ENCODE measurements around the gene EXD2. TPM values are rescaled to one million over a fixed set of nuclear protein-coding genes. Genes with fewer than 3 reads are reported as not detected.

EXD2 gene, protein sequence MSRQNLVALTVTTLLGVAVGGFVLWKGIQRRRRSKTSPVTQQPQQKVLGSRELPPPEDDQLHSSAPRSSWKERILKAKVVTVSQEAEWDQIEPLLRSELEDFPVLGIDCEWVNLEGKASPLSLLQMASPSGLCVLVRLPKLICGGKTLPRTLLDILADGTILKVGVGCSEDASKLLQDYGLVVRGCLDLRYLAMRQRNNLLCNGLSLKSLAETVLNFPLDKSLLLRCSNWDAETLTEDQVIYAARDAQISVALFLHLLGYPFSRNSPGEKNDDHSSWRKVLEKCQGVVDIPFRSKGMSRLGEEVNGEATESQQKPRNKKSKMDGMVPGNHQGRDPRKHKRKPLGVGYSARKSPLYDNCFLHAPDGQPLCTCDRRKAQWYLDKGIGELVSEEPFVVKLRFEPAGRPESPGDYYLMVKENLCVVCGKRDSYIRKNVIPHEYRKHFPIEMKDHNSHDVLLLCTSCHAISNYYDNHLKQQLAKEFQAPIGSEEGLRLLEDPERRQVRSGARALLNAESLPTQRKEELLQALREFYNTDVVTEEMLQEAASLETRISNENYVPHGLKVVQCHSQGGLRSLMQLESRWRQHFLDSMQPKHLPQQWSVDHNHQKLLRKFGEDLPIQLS
- total RNA-seq (10 to 100 TPM in 3 of 5 experiments, 1 to 10 TPM in 2; 4.8 to 17.2 (median 10.6) TPM), polyA plus RNA-seq (10 to 100 TPM in 1 of 2 donors, 1 to 10 TPM in 1; 3.7 to 13.3 TPM), total RNA-seq (16.6 reads per million, percentile 46 among the genes with 10 or more reads in this experiment)

DNA sequence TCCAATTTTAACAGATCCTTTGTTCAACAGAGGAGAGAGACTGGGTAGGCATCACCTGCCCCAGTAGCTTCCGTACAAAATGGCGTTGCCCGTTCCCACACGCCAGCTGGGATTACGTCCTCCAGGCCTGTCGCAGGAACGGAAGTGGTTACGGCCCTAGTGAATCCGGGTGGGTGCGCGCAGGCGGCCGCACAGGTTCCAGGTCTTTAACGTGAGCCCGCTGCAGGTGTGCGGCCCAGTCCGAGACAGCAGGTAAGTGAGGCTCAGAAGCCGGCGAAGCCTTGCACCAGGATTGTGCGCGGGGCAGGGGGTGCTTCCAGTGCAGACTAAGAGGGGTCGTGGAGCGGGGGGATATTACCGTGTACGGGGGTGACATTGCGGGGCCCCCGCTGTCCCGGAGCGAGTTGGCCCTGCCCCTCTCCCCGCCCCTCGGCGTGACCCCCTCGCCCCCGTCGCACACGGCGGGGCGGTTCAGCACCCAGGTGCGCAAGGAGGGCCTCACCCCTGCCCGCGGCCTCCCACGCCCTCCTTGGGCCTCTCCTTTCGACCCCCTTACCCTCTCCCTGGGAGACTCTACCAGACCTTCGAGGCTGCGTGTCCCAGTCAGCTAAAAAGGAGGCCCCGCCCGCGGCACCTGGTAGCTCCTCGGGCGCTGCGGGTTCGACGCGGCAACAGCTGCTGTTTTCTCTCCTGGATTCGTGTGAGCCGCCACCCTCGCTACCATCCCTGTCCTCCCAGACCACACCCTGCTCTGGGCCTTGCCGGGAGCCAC lies at the start of gene EXD2:
Gene EXD2 (plus strand): TSS at position 159 of the 772 bp plus-strand sequence. CDS start 17,973 bp downstream, outside the sequence.
- Histone ChIP-seq H3K27me3 (ENCODE audit: control insufficient read depth in 2 of 2, insufficient read depth in 2 of 2, low read length in 2 of 2) (no peaks in the 10 kb centered on the region), H3K36me3 (ENCODE audit: control insufficient read depth in 2 of 3, insufficient read depth in 3 of 3, low read length in 3 of 3) (no peaks in the 10 kb centered on the region), H3K4me1 (ENCODE audit: control insufficient read depth in 2 of 2, insufficient read depth in 2 of 2, low read length in 2 of 2) (peaks cover 0 to 6% of the 10 kb centered on the region in 2 donors), H3K9me3 (ENCODE audit: control insufficient read depth in 2 of 3, low read length in 3 of 3) (no peaks in the 10 kb centered on the region), H3K27ac (ENCODE audit: low read depth, low read length) (peak within 1 kb of the TSS; percentile 70), H3K4me3 (ENCODE audit: low read length) (peak within 1 kb of the TSS; percentile 71)
- Mint-ChIP-seq H3K4me3 (peak within 1 kb of the TSS; percentile 91 to 97 (median 94)), H3K27me3 (peaks cover 0 to 14% (median 0%) of the 10 kb centered on the region in 5 donors), H3K36me3 (peaks cover 0 to 3% (median 0%) of the 10 kb centered on the region in 5 donors), H3K4me1 (peaks cover 16 to 44% (median 38%) of the 10 kb centered on the region in 7 donors), H3K9me3 (no peaks in the 10 kb centered on the region), H3K27ac (peak within 1 kb of the TSS; percentile 80 to 96 (median 92))
- ATAC-seq = peak; percentile 81
- ChIA-PET CTCF (interaction anchor here (1.1 to 1.3 kb wide), 4 partner anchors 38 to 62 kb away, joined by 3 to 5 read pairs (median 4); partner anchors contain the start of gene DCAF5), POLR2A (interaction anchor here (0.7 to 3.8 kb wide), 6 partner anchors 8 to 1375 kb away, joined by 3 to 37 read pairs (median 4); partner anchors contain the start of genes DCAF5, ERH and SLC39A9)
- peak; percentile 27 to 68 (median 61) for DNase-seq
- intact Hi-C loops (cut with micrococcal nuclease) = loop anchor here (1.0 to 5.0 kb wide), 7 partner anchors 38 to 1374 kb away; partner anchors contain the start of genes DCAF5 (in 2 of the 2), ERH (in 2 of the 2), SLC39A9 (in 2 of the 2) and RAD51B (in 1 of the 2)

DNA sequence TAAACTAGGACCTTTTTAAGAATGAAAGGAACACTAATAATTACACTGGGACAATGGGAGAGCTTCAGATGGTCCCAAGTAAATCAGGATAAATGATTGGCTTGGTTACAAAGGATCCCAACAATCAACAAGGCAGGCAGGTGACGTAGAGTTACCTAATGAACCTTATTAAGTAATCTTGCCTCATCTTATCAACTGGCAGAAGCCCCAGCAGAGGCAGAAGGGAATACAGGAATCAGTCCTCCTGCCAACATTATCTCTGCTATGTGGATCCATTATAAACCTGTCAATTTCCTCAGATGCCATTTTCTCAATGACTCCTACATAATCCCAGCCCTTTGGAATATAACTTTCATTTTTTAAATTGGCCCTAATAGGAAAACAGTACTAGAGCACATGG lies 49.7 kb upstream of the EXD2 start:
- H3K9me3 Mint-ChIP-seq = no peaks in the 10 kb centered on the region
- DNase-seq (no peak), ATAC-seq (no peak)
- Histone ChIP-seq H3K27me3 (ENCODE audit: control insufficient read depth in 2 of 2, insufficient read depth in 2 of 2, low read length in 2 of 2) (no peaks in the 10 kb centered on the region), H3K9me3 (ENCODE audit: control insufficient read depth in 2 of 3, low read length in 3 of 3) (no peaks in the 10 kb centered on the region), H3K36me3 (ENCODE audit: control insufficient read depth in 2 of 3, insufficient read depth in 3 of 3, low read length in 3 of 3) (peaks cover 0 to 8% (median 0%) of the 10 kb centered on the region in 3 experiments), H3K4me1 (ENCODE audit: control insufficient read depth in 2 of 2, insufficient read depth in 2 of 2, low read length in 2 of 2) (peaks cover 4% of the 10 kb centered on the region in 2 donors), H3K27ac (ENCODE audit: low read depth, low read length) (no peak overlapping the region), H3K4me3 (ENCODE audit: low read length) (no peak overlapping the region)
- peaks cover 16 to 77% (median 68%) of the 10 kb centered on the region in 7 donors for H3K4me1 Mint-ChIP-seq
- intact Hi-C loops (cut with micrococcal nuclease) = no loop called here
- CTCF ChIA-PET = no interaction called here
- H3K27ac Mint-ChIP-seq = peak overlapping the region in 2 of 9 donors; percentile 51 to 55
- no peak overlapping the region for H3K4me3 Mint-ChIP-seq
- peaks cover 0 to 11% (median 3%) of the 10 kb centered on the region in 5 donors for H3K36me3 Mint-ChIP-seq
- H3K27me3 Mint-ChIP-seq = no peaks in the 10 kb centered on the region
- POLR2A ChIA-PET = no interaction called here

DNA sequence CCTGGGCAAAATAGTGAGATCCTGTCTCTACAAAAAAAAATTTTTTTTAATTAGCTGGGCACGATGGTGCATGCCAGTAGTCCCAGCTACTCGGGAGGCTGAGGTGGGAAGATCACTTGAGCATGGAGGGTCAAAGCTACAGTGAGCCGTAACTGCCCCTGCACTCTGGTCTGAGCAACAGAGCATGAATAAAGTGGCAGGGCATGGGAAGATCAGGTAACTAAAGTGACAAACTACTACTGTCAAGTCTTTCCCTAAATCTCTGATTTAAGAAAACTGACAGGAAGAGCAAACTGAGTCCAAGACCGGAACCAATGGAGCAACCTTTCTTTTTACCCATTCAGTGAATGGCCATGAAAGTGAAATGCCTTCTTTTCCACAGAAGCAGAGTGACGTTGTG lies 49.2 kb upstream of the EXD2 start:
- Mint-ChIP-seq H3K27ac (peak overlapping the region in 2 of 9 donors; percentile 26 to 55), H3K36me3 (peaks cover 0 to 11% (median 3%) of the 10 kb centered on the region in 5 donors), H3K4me3 (no peak overlapping the region), H3K4me1 (peaks cover 16 to 82% (median 72%) of the 10 kb centered on the region in 7 donors), H3K9me3 (no peaks in the 10 kb centered on the region), H3K27me3 (no peaks in the 10 kb centered on the region)
- intact Hi-C loops (cut with micrococcal nuclease) = no loop called here
- H3K27me3 ChIP-seq (ENCODE audit: control insufficient read depth in 2 of 2, insufficient read depth in 2 of 2, low read length in 2 of 2) = no peaks in the 10 kb centered on the region
- ChIA-PET CTCF (no interaction called here), POLR2A (interaction anchor here (0.7 kb wide), 1 partner anchor 205 kb away, joined by 3 read pairs; no protein-coding TSS in a partner anchor)
- no peaks in the 10 kb centered on the region for H3K9me3 ChIP-seq (ENCODE audit: control insufficient read depth in 2 of 3, low read length in 3 of 3)
- peaks cover 0 to 8% (median 0%) of the 10 kb centered on the region in 3 experiments for H3K36me3 ChIP-seq (ENCODE audit: control insufficient read depth in 2 of 3, insufficient read depth in 3 of 3, low read length in 3 of 3)
- H3K4me1 ChIP-seq (ENCODE audit: control insufficient read depth in 2 of 2, insufficient read depth in 2 of 2, low read length in 2 of 2) = peaks cover 4% of the 10 kb centered on the region in 2 donors
- ATAC-seq (no peak), DNase-seq (no peak)
- H3K4me3 ChIP-seq (ENCODE audit: low read length) = no peak overlapping the region
- H3K27ac ChIP-seq (ENCODE audit: low read depth, low read length) = no peak overlapping the region

DNA sequence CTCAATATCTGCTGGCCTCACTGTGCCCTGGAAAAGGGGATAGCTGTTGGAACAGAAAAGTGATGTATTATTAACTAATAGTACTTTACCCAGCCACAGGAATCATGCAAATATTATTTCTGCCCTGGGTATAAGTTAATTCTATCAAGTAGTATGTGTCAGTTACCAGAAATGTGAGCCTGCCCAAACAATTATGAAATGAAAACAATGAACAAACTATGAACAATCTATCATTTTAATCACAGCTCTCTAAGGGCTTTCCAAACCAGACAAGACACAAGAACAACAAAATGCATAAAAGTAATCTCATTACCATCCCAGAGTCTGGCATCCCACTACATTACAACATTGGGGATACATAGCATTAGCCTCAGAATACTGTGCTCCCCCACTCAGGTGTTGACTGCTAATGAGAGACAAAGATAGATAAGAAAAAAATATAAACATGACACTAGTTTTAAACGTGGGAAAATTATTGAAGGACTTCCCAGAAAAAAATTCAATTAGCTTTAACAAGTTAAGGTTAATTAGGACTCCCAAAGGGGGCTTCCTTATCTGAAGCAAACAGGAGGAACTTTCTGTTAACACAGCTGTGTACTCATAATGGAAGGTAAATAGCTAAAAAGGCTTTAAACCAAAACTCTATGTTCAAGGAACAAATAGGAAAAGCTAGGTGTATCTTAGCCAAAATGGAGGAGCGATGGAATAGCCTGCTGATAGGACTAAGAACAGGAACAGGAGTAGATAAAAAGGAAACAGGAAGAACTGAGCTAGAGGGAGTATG lies 41.6 kb upstream of the EXD2 start:
- no peaks in the 10 kb centered on the region for H3K27me3 ChIP-seq (ENCODE audit: control insufficient read depth in 2 of 2, insufficient read depth in 2 of 2, low read length in 2 of 2)
- H3K4me1 ChIP-seq (ENCODE audit: control insufficient read depth in 2 of 2, insufficient read depth in 2 of 2, low read length in 2 of 2) = peaks cover 11 to 18% of the 10 kb centered on the region in 2 donors
- ChIA-PET CTCF (interaction anchor here (0.7 to 2.3 kb wide), 5 partner anchors 20 to 277 kb away, joined by 3 to 6 read pairs (median 3); partner anchors contain the start of genes ERH and SLC39A9), POLR2A (interaction anchor here (0.6 to 5.2 kb wide), 4 partner anchors 10 to 48 kb away, joined by 3 to 37 read pairs (median 5); partner anchors contain the start of gene EXD2)
- intact Hi-C loops (cut with micrococcal nuclease) = loop anchor here (2.0 to 5.0 kb wide), 3 partner anchors 21 to 618 kb away; partner anchors contain the start of genes ACTN1 (in 2 of the 2) and SRSF5 (in 1 of the 2)
- Mint-ChIP-seq H3K9me3 (peaks cover 0 to 3% (median 0%) of the 10 kb centered on the region in 11 donors), H3K4me1 (peaks cover 43 to 68% (median 62%) of the 10 kb centered on the region in 7 donors), H3K27me3 (peaks cover 0 to 7% (median 0%) of the 10 kb centered on the region in 5 donors), H3K4me3 (peak overlapping the region; percentile 61 to 98 (median 93)), H3K36me3 (peaks cover 5 to 16% (median 11%) of the 10 kb centered on the region in 5 donors), H3K27ac (peak overlapping the region in 7 of 9 donors; percentile 4 to 88 (median 74))
- peaks cover 0 to 20% (median 0%) of the 10 kb centered on the region in 3 experiments for H3K36me3 ChIP-seq (ENCODE audit: control insufficient read depth in 2 of 3, insufficient read depth in 3 of 3, low read length in 3 of 3)
- DNase-seq (no peak), ATAC-seq (no peak)
- H3K9me3 ChIP-seq (ENCODE audit: control insufficient read depth in 2 of 3, low read length in 3 of 3) = no peaks in the 10 kb centered on the region
- no peak overlapping the region for H3K4me3 ChIP-seq (ENCODE audit: low read length)
- H3K27ac ChIP-seq (ENCODE audit: low read depth, low read length) = no peak overlapping the region

DNA sequence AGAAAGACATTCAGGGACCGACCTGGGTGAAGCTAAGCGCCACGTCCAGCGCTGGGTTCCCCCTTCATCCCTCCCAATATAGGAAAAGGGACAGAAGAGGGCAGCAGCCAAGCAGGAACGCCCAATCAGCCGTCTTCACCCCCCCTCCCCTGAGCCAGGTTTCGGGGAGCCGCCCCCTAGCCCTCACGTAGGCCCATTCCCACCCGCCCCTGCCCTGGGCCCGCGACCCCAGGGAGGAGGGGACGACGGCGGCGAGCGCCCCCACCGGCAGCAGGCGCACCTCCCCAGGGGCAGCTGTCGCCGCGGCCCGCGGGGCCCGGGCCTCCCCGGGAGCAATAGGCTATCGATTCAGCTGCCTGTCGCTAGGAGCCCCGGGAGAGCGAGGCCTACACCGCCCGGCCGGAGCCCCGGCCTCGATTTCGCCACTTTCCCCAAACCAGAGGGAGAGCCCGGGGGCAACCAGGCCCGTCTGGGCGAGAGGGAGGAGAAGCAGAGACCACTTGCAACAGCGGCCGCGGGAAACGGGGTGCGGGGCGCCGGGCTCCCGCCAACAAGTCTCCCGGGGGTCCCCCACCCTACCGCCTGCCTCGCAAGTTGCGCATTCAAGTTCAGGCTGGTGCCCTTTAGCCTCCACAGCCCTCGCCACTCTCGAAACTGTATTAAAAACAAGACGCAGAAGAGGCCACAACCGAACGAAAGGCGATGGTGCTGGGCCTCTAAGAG lies 39.7 kb upstream of the EXD2 start:
- peak overlapping the region; percentile 83 for H3K4me3 ChIP-seq (ENCODE audit: low read length)
- H3K4me1 ChIP-seq (ENCODE audit: control insufficient read depth in 2 of 2, insufficient read depth in 2 of 2, low read length in 2 of 2) = peaks cover 11 to 18% of the 10 kb centered on the region in 2 donors
- peak; percentile 66 to 84 (median 70) for DNase-seq
- peaks cover 37 to 54% (median 51%) of the 10 kb centered on the region in 7 donors for H3K4me1 Mint-ChIP-seq
- peak overlapping the region; percentile 90 for H3K27ac ChIP-seq (ENCODE audit: low read depth, low read length)
- H3K9me3 Mint-ChIP-seq = peaks cover 0 to 3% (median 0%) of the 10 kb centered on the region in 11 donors
- peak overlapping the region; percentile 71 to 99 (median 93) for H3K27ac Mint-ChIP-seq
- POLR2A ChIA-PET = interaction anchor here (0.6 to 5.2 kb wide), 8 partner anchors 8 to 247 kb away, joined by 3 to 37 read pairs (median 4); partner anchors contain the start of genes ERH, EXD2 and SLC39A9
- H3K9me3 ChIP-seq (ENCODE audit: control insufficient read depth in 2 of 3, low read length in 3 of 3) = no peaks in the 10 kb centered on the region
- CTCF ChIA-PET = interaction anchor here (0.9 to 2.3 kb wide), 4 partner anchors 21 to 48 kb away, joined by 3 to 8 read pairs (median 4); partner anchors contain the start of gene EXD2
- peak overlapping the region; percentile 86 to 98 (median 96) for H3K4me3 Mint-ChIP-seq
- H3K36me3 Mint-ChIP-seq = peaks cover 5 to 16% (median 11%) of the 10 kb centered on the region in 5 donors
- intact Hi-C loops (cut with micrococcal nuclease) = loop anchor here (1.0 to 5.0 kb wide), 9 partner anchors 23 to 1793 kb away; partner anchors contain the start of genes ACTN1 (in 2 of the 2), SRSF5 (in 2 of the 2), ATP6V1D (in 1 of the 2) and ERH (in 1 of the 2)
- ATAC-seq = peak; percentile 73
- H3K36me3 ChIP-seq (ENCODE audit: control insufficient read depth in 2 of 3, insufficient read depth in 3 of 3, low read length in 3 of 3) = peaks cover 0 to 18% (median 0%) of the 10 kb centered on the region in 3 experiments
- H3K27me3 Mint-ChIP-seq = peaks cover 0 to 25% (median 0%) of the 10 kb centered on the region in 5 donors
- H3K27me3 ChIP-seq (ENCODE audit: control insufficient read depth in 2 of 2, insufficient read depth in 2 of 2, low read length in 2 of 2) = no peaks in the 10 kb centered on the region

Data from naive thymus-derived CD4-positive, alpha-beta T cell (primary cell).